HUES48 (cell line): ENCODE results near the gene SAMD10.

Source experiments
- H3K27ac ChIP-seq: one replicate; pipeline ENCODE4 v1.7.0; 2013; ENCODE audit warnings: low read depth, low read length, inconsistent platforms
- H3K27me3 ChIP-seq: 2 replicates; pipeline ENCODE4 v1.6.1; 2013; ENCODE audit warnings: mild to moderate bottlenecking, low read length; ENCODE audit not compliant: control insufficient read depth, insufficient read depth
- H3K36me3 ChIP-seq: 2 replicates; pipeline ENCODE4 v1.6.1; 2013; ENCODE audit warnings: low read length; ENCODE audit not compliant: control insufficient read depth, insufficient read depth
- H3K4me1 ChIP-seq: 2 replicates; pipeline ENCODE4 v1.6.1; 2013; ENCODE audit warnings: mild to moderate bottlenecking, low read length; ENCODE audit not compliant: control insufficient read depth, insufficient read depth
- H3K4me3 ChIP-seq: 2 replicates; pipeline ENCODE4 v1.5.1; 2013; ENCODE audit warnings: mild to moderate bottlenecking, low read depth, low read length
- H3K9ac ChIP-seq: 2 replicates; pipeline ENCODE4 v1.6.1; 2013; ENCODE audit warnings: mild to moderate bottlenecking, low read depth, low read length, moderate library complexity
- H3K9me3 ChIP-seq: 2 replicates; pipeline ENCODE4 v1.6.1; 2013; ENCODE audit warnings: low read length; ENCODE audit not compliant: control insufficient read depth, insufficient read depth

The SAMD10 gene

DNA sequence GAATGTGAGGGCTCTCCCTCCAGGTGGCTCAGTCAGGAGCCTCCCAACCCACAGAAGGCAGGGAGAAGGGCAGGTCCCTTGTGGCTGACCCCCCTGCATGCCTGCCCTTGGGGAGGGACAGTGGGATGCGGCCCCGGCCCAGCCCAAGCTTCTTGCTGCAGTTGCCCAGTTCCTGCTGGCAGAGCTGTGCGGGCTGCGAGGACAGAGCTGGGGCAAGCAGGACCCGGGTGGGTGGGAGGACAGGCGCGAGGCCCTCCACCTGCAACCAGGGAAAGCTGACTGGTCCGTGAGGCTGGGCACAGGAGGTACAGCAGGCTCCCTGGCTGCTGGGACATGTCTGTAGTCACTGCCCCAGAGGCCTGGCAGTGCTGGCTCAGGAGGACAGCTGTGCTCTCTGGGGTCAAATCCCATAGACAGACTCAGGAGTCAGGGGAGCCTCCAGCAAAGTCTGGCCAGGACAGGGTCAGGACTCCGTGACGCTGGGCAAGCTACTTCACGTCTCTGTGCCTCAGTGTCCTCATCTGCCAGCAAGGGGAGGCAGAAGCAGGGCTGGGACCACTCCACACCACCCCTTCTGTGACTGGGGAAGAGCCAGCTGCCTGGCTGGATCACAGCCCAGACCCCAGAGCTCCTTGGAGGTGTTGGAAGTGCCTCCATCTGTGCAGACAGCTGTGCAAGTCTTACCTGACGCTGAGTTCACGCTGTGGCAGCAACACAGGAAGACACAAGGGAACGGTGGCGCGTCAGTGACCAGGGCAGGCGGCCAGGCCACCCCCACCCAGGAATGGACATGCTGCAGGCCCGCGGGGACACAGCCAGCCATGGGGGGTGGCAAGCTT lies 36.3 kb downstream of the SAMD10 start:
- Histone ChIP-seq H3K9ac (no peak overlapping the region), H3K27me3 (no peaks in the 10 kb centered on the region), H3K9me3 (no peaks in the 10 kb centered on the region), H3K27ac (peak overlapping the region; percentile 85), H3K4me1 (peaks cover 10% of the 10 kb centered on the region), H3K36me3 (peaks cover 47% of the 10 kb centered on the region), H3K4me3 (no peak overlapping the region)

GRCh38 chr20:63942250-63942951 lies 37.0 kb downstream of the SAMD10 start:
- Histone ChIP-seq H3K4me3 (no peak overlapping the region), H3K9ac (no peak overlapping the region; the same call in 1 of the 2 replicates), H3K4me1 (peaks cover 10% of the 10 kb centered on the region), H3K36me3 (peaks cover 47% of the 10 kb centered on the region), H3K9me3 (no peaks in the 10 kb centered on the region), H3K27me3 (no peaks in the 10 kb centered on the region), H3K27ac (peak overlapping the region; percentile 85)

DNA sequence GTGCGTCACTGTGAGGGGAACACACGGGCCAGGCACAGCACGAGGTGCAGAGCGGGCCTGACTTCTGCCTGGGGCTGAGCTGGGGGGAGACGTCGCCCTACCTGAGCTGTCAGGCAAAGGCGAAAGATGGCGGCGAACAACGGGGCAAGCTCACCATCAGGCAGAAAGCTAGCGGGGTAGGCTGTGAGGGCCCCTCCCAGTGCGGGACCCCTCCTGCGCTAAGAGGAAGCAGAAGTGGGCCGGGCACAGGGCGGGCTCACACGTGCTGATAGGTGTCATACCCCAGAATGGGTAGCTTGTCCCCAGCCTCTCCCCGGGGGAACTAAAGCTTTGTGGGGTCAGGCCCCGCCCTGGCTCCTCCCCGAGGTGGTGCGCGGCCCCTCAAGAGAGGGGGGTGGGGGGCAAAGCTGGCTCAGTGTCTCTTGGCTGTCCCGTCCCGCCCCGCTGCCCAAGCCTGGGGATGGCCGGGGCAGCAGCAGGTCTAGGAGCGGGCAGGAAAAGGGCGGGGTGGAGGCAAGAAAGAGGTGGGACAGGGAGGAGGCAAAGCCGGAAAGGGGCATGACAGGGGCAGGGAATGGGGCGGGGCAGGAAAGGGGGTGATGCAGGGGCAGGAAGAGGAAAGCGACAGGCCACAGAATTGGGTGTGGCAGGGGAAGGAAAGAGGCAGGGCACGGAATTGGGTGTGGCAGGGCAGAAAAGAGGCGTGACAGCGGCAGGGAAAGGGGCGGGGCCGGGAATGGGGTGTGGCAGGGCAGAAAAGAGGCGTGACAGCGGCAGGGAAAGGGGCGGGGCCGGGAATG lies 38.0 kb downstream of the SAMD10 start:
- Histone ChIP-seq H3K4me3 (peak overlapping the region; percentile 54; the same call in 1 of the 2 replicates), H3K9ac (0 out of 2 replicates have a peak overlapping the region, but pooled peaks have one; percentile 22), H3K27ac (no peak overlapping the region), H3K4me1 (peaks cover 10% of the 10 kb centered on the region), H3K36me3 (peaks cover 47% of the 10 kb centered on the region), H3K9me3 (no peaks in the 10 kb centered on the region), H3K27me3 (no peaks in the 10 kb centered on the region)

GRCh38 chr20:63940472-63941266 lies 38.8 kb downstream of the SAMD10 start:
- H3K4me3 ChIP-seq: peak overlapping the region; percentile 54
- H3K27me3 ChIP-seq: no peaks in the 10 kb centered on the region
- no peaks in the 10 kb centered on the region for H3K9me3 ChIP-seq
- H3K9ac ChIP-seq: peak overlapping the region; percentile 22; the same call in 1 of the 2 replicates
- H3K4me1 ChIP-seq: peaks cover 10% of the 10 kb centered on the region
- peaks cover 40% of the 10 kb centered on the region for H3K36me3 ChIP-seq
- no peak overlapping the region for H3K27ac ChIP-seq

- H3K9ac ChIP-seq: no peak overlapping the region
- H3K4me3 ChIP-seq: peak overlapping the region; percentile 54
These were observed 39.4 kb downstream of the SAMD10 start for GRCh38 chr20:63940071-63940471.

GRCh38 chr20:63939061-63939935 lies 40.1 kb downstream of the SAMD10 start:
- peaks cover 35% of the 10 kb centered on the region for H3K36me3 ChIP-seq
- H3K9ac ChIP-seq: no peak overlapping the region
- no peak overlapping the region for H3K27ac ChIP-seq
- no peaks in the 10 kb centered on the region for H3K27me3 ChIP-seq
- no peaks in the 10 kb centered on the region for H3K9me3 ChIP-seq
- peaks cover 10% of the 10 kb centered on the region for H3K4me1 ChIP-seq
- H3K4me3 ChIP-seq: peak overlapping the region; percentile 59

More at GRCh38 chr20:63940071-63940471, 39.4 kb downstream of the SAMD10 start:
- Histone ChIP-seq H3K9me3 (no peaks in the 10 kb centered on the region), H3K27me3 (no peaks in the 10 kb centered on the region), H3K36me3 (peaks cover 38% of the 10 kb centered on the region), H3K4me1 (peaks cover 10% of the 10 kb centered on the region), H3K27ac (no peak overlapping the region)

GRCh38 chr20:63937596-63937995 lies 41.8 kb downstream of the SAMD10 start:
- H3K27me3 ChIP-seq: no peaks in the 10 kb centered on the region
- no peak overlapping the region for H3K27ac ChIP-seq
- H3K9me3 ChIP-seq: no peaks in the 10 kb centered on the region
- H3K4me1 ChIP-seq: peaks cover 6% of the 10 kb centered on the region
- H3K36me3 ChIP-seq: peaks cover 29% of the 10 kb centered on the region
- H3K4me3 ChIP-seq: no peak overlapping the region
- no peak overlapping the region for H3K9ac ChIP-seq

GRCh38 chr20:63935447-63935846 lies 44.0 kb downstream of the SAMD10 start:
- peaks cover 45% of the 10 kb centered on the region for H3K36me3 ChIP-seq
- H3K9ac ChIP-seq: no peak overlapping the region
- 0 out of 2 replicates have a peak, but pooled peaks cover 2% of the 10 kb centered on the region for H3K4me1 ChIP-seq
- H3K9me3 ChIP-seq: no peaks in the 10 kb centered on the region
- no peaks in the 10 kb centered on the region for H3K27me3 ChIP-seq
- no peak overlapping the region for H3K4me3 ChIP-seq
- no peak overlapping the region for H3K27ac ChIP-seq

GRCh38 chr20:63934271-63935068 lies 45.0 kb downstream of the SAMD10 start:
- no peaks in the 10 kb centered on the region for H3K27me3 ChIP-seq
- H3K9me3 ChIP-seq: no peaks in the 10 kb centered on the region
- H3K4me1 ChIP-seq: no peaks in the 10 kb centered on the region
- peaks cover 47% of the 10 kb centered on the region for H3K36me3 ChIP-seq
- no peak overlapping the region for H3K4me3 ChIP-seq
- no peak overlapping the region for H3K9ac ChIP-seq
- H3K27ac ChIP-seq: no peak overlapping the region
